ENCODE data around the gene GHRH. TPM values are rescaled to one million over a fixed set of nuclear protein-coding genes. Genes with fewer than 3 reads are reported as not detected.

The GHRH gene
- total and polyA plus RNA-seq, 4 donors, result not detected

DNA sequence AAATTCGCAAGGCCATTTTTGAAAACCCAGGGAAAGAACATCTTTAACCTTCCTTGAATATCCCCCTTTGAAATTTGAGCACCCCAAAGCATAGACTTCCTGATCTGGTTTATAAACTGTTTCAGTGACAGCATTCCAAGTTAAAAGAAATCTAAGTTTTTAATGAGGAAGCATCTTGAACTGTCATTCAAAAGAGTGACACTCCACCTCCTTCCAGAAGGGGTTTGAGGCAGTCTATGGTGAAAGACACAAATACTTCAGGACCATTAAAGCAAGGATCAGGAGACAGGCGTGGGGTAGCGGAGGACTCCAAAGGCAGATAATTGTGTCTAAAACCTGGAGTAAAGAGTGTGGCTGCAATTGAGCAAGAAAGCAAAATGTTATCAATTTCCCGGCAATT is 691 bp downstream of the GHRH start:
- intact Hi-C loops (cut with DNase I), result loop anchor here in 1 of 2 donors (10.0 kb wide), 1 partner anchor 66 kb away; no protein-coding TSS in a partner anchor
- H3K4me1 ChIP-seq (ENCODE audit: control insufficient read depth in 1 of 2, insufficient read depth in 2 of 2, low read length in 2 of 2), result no peaks in the 10 kb centered on the region
- no peak overlapping the region for H3K4me3 ChIP-seq (ENCODE audit: low read length in 2 of 2)
- no peak for DNase-seq
- H3K27ac ChIP-seq (ENCODE audit: low read depth in 1 of 2, low read length in 2 of 2), result no peak overlapping the region
- WGBS, 2 donors, result 85 to 91% methylated on average over 4 of the region's 4 CpGs
- H3K36me3 ChIP-seq (ENCODE audit: control insufficient read depth in 1 of 2, insufficient read depth in 2 of 2, low read length in 1 of 2), result no peaks in the 10 kb centered on the region
- ATAC-seq (ENCODE audit: low FRiP score), result no peak
- H3K9me3 ChIP-seq (ENCODE audit: control insufficient read depth, low read length), result no peaks in the 10 kb centered on the region
- H3K27me3 ChIP-seq (ENCODE audit: control insufficient read depth in 1 of 2, insufficient read depth in 2 of 2, low read length in 1 of 2), result no peaks in the 10 kb centered on the region

- WGBS, 2 donors, result 70 to 73% methylated on average over 3 of the region's 3 CpGs
- Histone ChIP-seq H3K27ac (ENCODE audit: low read depth in 1 of 2, low read length in 2 of 2) (no peak overlapping the region), H3K27me3 (ENCODE audit: control insufficient read depth in 1 of 2, insufficient read depth in 2 of 2, low read length in 1 of 2) (no peaks in the 10 kb centered on the region), H3K36me3 (ENCODE audit: control insufficient read depth in 1 of 2, insufficient read depth in 2 of 2, low read length in 1 of 2) (no peaks in the 10 kb centered on the region), H3K9me3 (ENCODE audit: control insufficient read depth, low read length) (no peaks in the 10 kb centered on the region), H3K4me3 (ENCODE audit: low read length in 2 of 2) (no peak overlapping the region), H3K4me1 (ENCODE audit: control insufficient read depth in 1 of 2, insufficient read depth in 2 of 2, low read length in 2 of 2) (no peaks in the 10 kb centered on the region)
- DNase-seq, result no peak
- intact Hi-C loops (cut with DNase I), result loop anchor here in 1 of 2 donors (10.0 kb wide), 1 partner anchor 65 kb away; no protein-coding TSS in a partner anchor
- no peak for ATAC-seq (ENCODE audit: low FRiP score)
Observed at GRCh38 chr20:37259865-37260264, 1.7 kb downstream of the GHRH start.

DNA sequence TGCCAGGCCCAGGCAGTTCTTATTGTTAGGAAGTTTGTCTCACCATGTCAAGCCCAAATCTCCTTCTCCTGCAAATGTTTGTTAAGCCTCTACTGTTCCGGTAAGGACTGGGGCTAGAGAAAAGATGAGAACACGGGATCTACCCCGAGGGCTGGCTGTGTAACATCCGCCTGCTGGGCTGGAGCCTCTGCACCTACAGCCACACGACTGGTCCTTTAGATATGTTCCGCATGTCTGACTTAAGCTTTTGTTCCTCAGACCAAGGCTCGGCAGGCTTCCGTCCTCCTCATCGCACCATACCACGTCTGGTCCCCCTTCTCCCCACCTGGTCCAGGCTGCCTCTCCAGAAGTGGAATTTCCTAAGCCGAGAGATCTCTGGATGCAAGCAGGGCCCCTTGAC is 2.6 kb downstream of the GHRH start:
- Histone ChIP-seq H3K27me3 (ENCODE audit: control insufficient read depth in 1 of 2, insufficient read depth in 2 of 2, low read length in 1 of 2) (no peaks in the 10 kb centered on the region), H3K36me3 (ENCODE audit: control insufficient read depth in 1 of 2, insufficient read depth in 2 of 2, low read length in 1 of 2) (no peaks in the 10 kb centered on the region), H3K4me3 (ENCODE audit: low read length in 2 of 2) (no peak overlapping the region), H3K4me1 (ENCODE audit: control insufficient read depth in 1 of 2, insufficient read depth in 2 of 2, low read length in 2 of 2) (no peaks in the 10 kb centered on the region), H3K9me3 (ENCODE audit: control insufficient read depth, low read length) (no peaks in the 10 kb centered on the region), H3K27ac (ENCODE audit: low read depth in 1 of 2, low read length in 2 of 2) (no peak overlapping the region)
- ATAC-seq (ENCODE audit: low FRiP score) (no peak), DNase-seq (no peak)
- intact Hi-C loops (cut with DNase I), result no loop called here
- WGBS, 2 donors, result 84 to 87% methylated on average over 11 of the region's 11 CpGs

DNA sequence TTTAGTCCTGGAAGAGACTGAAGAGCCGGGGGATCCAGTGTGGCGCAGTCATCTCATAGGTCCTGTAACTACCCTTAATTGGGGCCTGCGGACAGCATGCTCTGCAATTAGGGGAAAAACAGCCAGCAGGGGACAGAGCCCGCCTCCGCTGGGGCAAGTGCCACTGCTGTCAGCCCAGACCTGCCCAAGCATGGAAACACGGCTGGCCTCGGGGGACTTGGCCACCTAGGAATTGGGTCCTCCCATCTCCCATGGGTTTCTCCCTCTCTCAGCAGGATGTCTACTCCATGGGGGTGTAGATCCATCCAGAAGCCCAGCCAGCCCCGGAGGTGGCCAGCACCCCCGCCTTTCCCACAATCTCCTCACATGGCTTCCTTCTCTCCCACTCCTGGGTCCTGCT is 3.6 kb downstream of the GHRH start:
- Histone ChIP-seq H3K36me3 (ENCODE audit: control insufficient read depth in 1 of 2, insufficient read depth in 2 of 2, low read length in 1 of 2) (no peaks in the 10 kb centered on the region), H3K4me3 (ENCODE audit: low read length in 2 of 2) (no peak overlapping the region), H3K27ac (ENCODE audit: low read depth in 1 of 2, low read length in 2 of 2) (no peak overlapping the region), H3K4me1 (ENCODE audit: control insufficient read depth in 1 of 2, insufficient read depth in 2 of 2, low read length in 2 of 2) (no peaks in the 10 kb centered on the region), H3K27me3 (ENCODE audit: control insufficient read depth in 1 of 2, insufficient read depth in 2 of 2, low read length in 1 of 2) (no peaks in the 10 kb centered on the region), H3K9me3 (ENCODE audit: control insufficient read depth, low read length) (no peaks in the 10 kb centered on the region)
- no peak for ATAC-seq (ENCODE audit: low FRiP score)
- 59 to 66% methylated on average over 9 of the region's 9 CpGs for WGBS, 2 donors
- DNase-seq, result peak in 1 of 2 donors; percentile 44
- intact Hi-C loops (cut with DNase I), result no loop called here

- Histone ChIP-seq H3K4me1 (ENCODE audit: control insufficient read depth in 1 of 2, insufficient read depth in 2 of 2, low read length in 2 of 2) (no peaks in the 10 kb centered on the region), H3K27ac (ENCODE audit: low read depth in 1 of 2, low read length in 2 of 2) (no peak overlapping the region), H3K4me3 (ENCODE audit: low read length in 2 of 2) (no peak overlapping the region), H3K27me3 (ENCODE audit: control insufficient read depth in 1 of 2, insufficient read depth in 2 of 2, low read length in 1 of 2) (no peaks in the 10 kb centered on the region), H3K36me3 (ENCODE audit: control insufficient read depth in 1 of 2, insufficient read depth in 2 of 2, low read length in 1 of 2) (no peaks in the 10 kb centered on the region), H3K9me3 (ENCODE audit: control insufficient read depth, low read length) (no peaks in the 10 kb centered on the region)
- 60 to 83% methylated on average over 2 of the region's 2 CpGs for WGBS, 2 donors
- ATAC-seq (ENCODE audit: low FRiP score), result no peak
- DNase-seq, result no peak
- intact Hi-C loops (cut with DNase I), result no loop called here
Observed at GRCh38 chr20:37257530-37257929, 4.1 kb downstream of the GHRH start.

DNA sequence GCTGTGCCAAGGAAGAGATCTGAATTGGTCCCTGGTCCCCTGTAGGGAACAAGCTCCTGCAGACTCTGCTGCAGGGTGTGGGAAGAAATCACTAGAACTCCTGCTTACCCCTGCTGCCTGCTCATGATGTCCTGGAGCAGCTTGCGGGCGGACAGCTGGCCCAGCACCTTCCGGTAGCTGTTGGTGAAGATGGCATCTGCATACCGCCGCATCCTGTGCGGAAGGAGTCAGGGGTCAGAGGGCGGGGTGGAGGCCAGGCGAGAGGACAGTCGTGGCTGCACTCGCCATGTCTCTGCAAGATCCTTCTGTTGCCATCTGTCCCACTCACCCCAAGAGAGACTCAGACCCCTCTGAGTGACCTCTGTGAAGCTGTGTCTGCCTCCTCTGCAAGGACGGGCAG is 5.3 kb downstream of the GHRH start:
- no peak overlapping the region for H3K4me3 ChIP-seq (ENCODE audit: low read length in 2 of 2)
- no peaks in the 10 kb centered on the region for H3K9me3 ChIP-seq (ENCODE audit: control insufficient read depth, low read length)
- H3K27ac ChIP-seq (ENCODE audit: low read depth in 1 of 2, low read length in 2 of 2), result no peak overlapping the region
- H3K4me1 ChIP-seq (ENCODE audit: control insufficient read depth in 1 of 2, insufficient read depth in 2 of 2, low read length in 2 of 2), result no peaks in the 10 kb centered on the region
- H3K27me3 ChIP-seq (ENCODE audit: control insufficient read depth in 1 of 2, insufficient read depth in 2 of 2, low read length in 1 of 2), result no peaks in the 10 kb centered on the region
- intact Hi-C loops (cut with DNase I), result no loop called here
- ATAC-seq (ENCODE audit: low FRiP score), result no peak
- WGBS, 2 donors, result 86 to 88% methylated on average over 11 of the region's 11 CpGs
- H3K36me3 ChIP-seq (ENCODE audit: control insufficient read depth in 1 of 2, insufficient read depth in 2 of 2, low read length in 1 of 2), result no peaks in the 10 kb centered on the region
- DNase-seq, result no peak

DNA sequence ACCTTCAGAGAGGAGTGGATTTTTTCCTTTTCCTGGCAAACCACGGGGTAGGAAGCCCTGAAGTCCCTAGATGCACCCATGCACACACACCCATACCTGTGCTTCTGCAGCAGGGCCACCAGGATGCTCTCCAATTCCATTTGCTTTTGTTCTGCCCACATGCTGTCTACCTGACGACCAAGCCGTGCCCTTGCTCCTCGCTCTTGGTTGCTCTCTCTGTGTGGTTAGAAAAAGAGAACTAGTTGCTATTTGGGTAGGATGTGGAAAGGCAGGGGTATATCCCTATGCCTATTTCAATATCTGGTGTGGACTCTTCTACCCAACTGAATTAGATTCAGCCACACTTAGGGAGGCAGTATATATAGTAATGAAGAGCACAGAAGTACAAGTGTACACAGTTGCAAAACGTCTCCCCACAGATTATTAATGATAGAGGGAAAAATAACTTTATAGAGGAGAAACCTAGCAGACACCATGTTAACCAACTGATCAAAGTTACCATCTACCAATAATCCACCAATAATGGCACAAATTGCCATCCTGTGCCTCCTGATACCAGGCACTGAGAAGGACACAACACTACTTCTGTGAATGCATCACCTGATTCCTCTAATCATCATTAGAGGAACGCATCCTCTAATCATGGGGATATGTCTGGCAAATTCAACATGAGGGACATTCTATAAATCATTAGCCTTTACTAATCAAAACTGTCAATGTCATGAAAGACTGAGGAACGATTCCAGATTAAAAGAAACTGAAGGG is 7.3 kb downstream of the GHRH start:
- Histone ChIP-seq H3K27me3 (ENCODE audit: control insufficient read depth in 1 of 2, insufficient read depth in 2 of 2, low read length in 1 of 2) (no peaks in the 10 kb centered on the region), H3K36me3 (ENCODE audit: control insufficient read depth in 1 of 2, insufficient read depth in 2 of 2, low read length in 1 of 2) (no peaks in the 10 kb centered on the region), H3K27ac (ENCODE audit: low read depth in 1 of 2, low read length in 2 of 2) (no peak overlapping the region), H3K4me3 (ENCODE audit: low read length in 2 of 2) (no peak overlapping the region), H3K9me3 (ENCODE audit: control insufficient read depth, low read length) (no peaks in the 10 kb centered on the region), H3K4me1 (ENCODE audit: control insufficient read depth in 1 of 2, insufficient read depth in 2 of 2, low read length in 2 of 2) (no peaks in the 10 kb centered on the region)
- no peak for DNase-seq
- intact Hi-C loops (cut with DNase I), result no loop called here
- 83 to 84% methylated on average over 7 of the region's 7 CpGs for WGBS, 2 donors
- ATAC-seq (ENCODE audit: low FRiP score), result no peak

- Histone ChIP-seq H3K9me3 (ENCODE audit: control insufficient read depth, low read length) (no peaks in the 10 kb centered on the region), H3K27me3 (ENCODE audit: control insufficient read depth in 1 of 2, insufficient read depth in 2 of 2, low read length in 1 of 2) (no peaks in the 10 kb centered on the region), H3K36me3 (ENCODE audit: control insufficient read depth in 1 of 2, insufficient read depth in 2 of 2, low read length in 1 of 2) (no peaks in the 10 kb centered on the region), H3K4me3 (ENCODE audit: low read length in 2 of 2) (no peak overlapping the region), H3K4me1 (ENCODE audit: control insufficient read depth in 1 of 2, insufficient read depth in 2 of 2, low read length in 2 of 2) (no peaks in the 10 kb centered on the region), H3K27ac (ENCODE audit: low read depth in 1 of 2, low read length in 2 of 2) (no peak overlapping the region)
- 88 to 90% methylated on average over 12 of the region's 12 CpGs for WGBS, 2 donors
- intact Hi-C loops (cut with DNase I), result no loop called here
- no peak for DNase-seq
- no peak for ATAC-seq (ENCODE audit: low FRiP score)
Observed at GRCh38 chr20:37253087-37253486, 8.5 kb downstream of the GHRH start.

DNA sequence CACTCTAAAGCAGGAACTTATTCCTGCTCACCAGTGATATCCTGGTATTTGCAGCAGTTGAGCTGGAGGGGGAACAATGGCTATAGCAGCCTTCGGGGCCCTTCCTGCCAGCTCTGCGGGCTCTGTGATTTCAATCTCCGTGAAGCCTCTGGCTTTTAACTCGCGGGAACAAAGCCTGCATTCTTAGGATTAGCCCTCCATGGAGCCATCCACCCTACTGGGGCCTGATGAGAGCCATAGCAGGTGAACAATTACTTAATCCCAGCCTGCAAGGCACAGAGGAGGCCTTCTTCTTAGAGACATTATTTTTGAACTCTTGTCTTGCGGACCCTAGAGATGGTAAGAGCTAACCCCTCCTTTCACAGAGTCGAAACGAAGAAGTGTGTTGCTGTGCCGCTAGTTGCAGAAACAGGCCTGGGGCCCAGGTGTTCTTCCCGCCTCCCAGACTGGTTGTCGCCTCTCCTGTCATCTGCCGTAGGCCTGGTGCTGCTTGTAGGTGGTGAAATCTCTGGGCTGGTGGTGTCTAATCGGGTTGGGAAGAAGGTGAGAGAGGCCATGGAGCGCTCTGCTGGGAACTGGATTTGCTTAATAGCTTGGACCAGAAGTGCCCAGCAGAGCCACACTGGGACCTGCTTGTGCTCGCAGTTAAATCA is 9.7 kb downstream of the GHRH start:
- no peaks in the 10 kb centered on the region for H3K4me1 ChIP-seq (ENCODE audit: control insufficient read depth in 1 of 2, insufficient read depth in 2 of 2, low read length in 2 of 2)
- H3K27me3 ChIP-seq (ENCODE audit: control insufficient read depth in 1 of 2, insufficient read depth in 2 of 2, low read length in 1 of 2), result no peaks in the 10 kb centered on the region
- WGBS, 2 donors, result 75 to 79% methylated on average over 15 of the region's 15 CpGs
- no peaks in the 10 kb centered on the region for H3K9me3 ChIP-seq (ENCODE audit: control insufficient read depth, low read length)
- H3K27ac ChIP-seq (ENCODE audit: low read depth in 1 of 2, low read length in 2 of 2), result no peak overlapping the region
- no peak for DNase-seq
- H3K4me3 ChIP-seq (ENCODE audit: low read length in 2 of 2), result no peak overlapping the region
- no peaks in the 10 kb centered on the region for H3K36me3 ChIP-seq (ENCODE audit: control insufficient read depth in 1 of 2, insufficient read depth in 2 of 2, low read length in 1 of 2)
- ATAC-seq (ENCODE audit: low FRiP score), result no peak
- intact Hi-C loops (cut with DNase I), result no loop called here

Data from aorta (tissue), 5 donors.